HepG2 (cell line): ENCODE measurements around the gene SNX9. TPM values are rescaled to one million over a fixed set of nuclear protein-coding genes. Genes with fewer than 3 reads are reported as not detected.

ENCODE experiments used
- AHR ChIP-seq: IDR thresholded peaks from 2 replicates; pipeline ENCODE4 v1.6.1; 2018; ENCODE audit warnings: missing genetic modification reagents, missing compliant biosample characterization
- ARID2 ChIP-seq: sonication (generic); formaldehyde crosslinking; IDR thresholded peaks from 2 replicates; pipeline ENCODE4 v1.8.1; 2022; ENCODE audit warnings: mild to moderate bottlenecking, missing genetic modification reagents, borderline replicate concordance
- FUBP1 ChIP-seq: sonication (generic); formaldehyde crosslinking; IDR thresholded peaks from 2 replicates; pipeline ENCODE4 v1.5.1; 2020; ENCODE audit warnings: missing genetic modification reagents, mild to moderate bottlenecking, borderline replicate concordance
- HMGA1 ChIP-seq: sonication (generic); formaldehyde crosslinking; conservative IDR thresholded peaks from 2 replicates; pipeline ENCODE4 v1.4.0; 2020; ENCODE audit warnings: missing genetic modification reagents
- MYPOP ChIP-seq: sonication (generic); formaldehyde crosslinking; IDR thresholded peaks from 2 replicates; pipeline ENCODE4 v1.8.1; 2023; ENCODE audit warnings: mild to moderate bottlenecking, moderate library complexity, missing genetic modification reagents
- NCOR1 ChIP-seq: fragments of 200-600 bp; sonication (generic); IDR thresholded peaks from 2 replicates; pipeline ENCODE4 v1.7.0; 2017; ENCODE audit warnings: antibody characterized with exemption, low read length, borderline replicate concordance
- NFYB ChIP-seq: sonication (generic); formaldehyde crosslinking; IDR thresholded peaks from 2 replicates; pipeline ENCODE4 v1.4.0; 2020; ENCODE audit warnings: missing genetic modification reagents
- PAXIP1 ChIP-seq: sonication (generic); formaldehyde crosslinking; conservative IDR thresholded peaks from 2 replicates; pipeline ENCODE4 v1.4.0; 2020; ENCODE audit warnings: mild to moderate bottlenecking, missing genetic modification reagents, moderate library complexity
- RFX3 ChIP-seq: IDR thresholded peaks from 2 replicates; pipeline ENCODE4 v1.6.1; 2016; ENCODE audit warnings: missing biosample characterization, missing genetic modification reagents
- SALL1 ChIP-seq: sonication (generic); formaldehyde crosslinking; IDR thresholded peaks from 2 replicates; pipeline ENCODE4 v1.8.0; 2022; ENCODE audit warnings: mild to moderate bottlenecking, missing genetic modification reagents
- SCMH1 ChIP-seq: sonication (generic); formaldehyde crosslinking; IDR thresholded peaks from 2 replicates; pipeline ENCODE4 v1.9.0; 2021; ENCODE audit warnings: missing genetic modification reagents, mild to moderate bottlenecking, borderline replicate concordance
- SIX1 ChIP-seq: sonication (generic); formaldehyde crosslinking; IDR thresholded peaks from 2 replicates; pipeline ENCODE4 v1.4.0; 2020; ENCODE audit warnings: missing genetic modification reagents, borderline replicate concordance
- SOX6 ChIP-seq, 2 experiments: fragments of 450-650 bp in 1 of 2; sonication (generic) in 1 of 2; formaldehyde crosslinking in 1 of 2; IDR thresholded peaks; 2 replicates each; pipeline versions ENCODE4 v1.4.0 to v1.6.1; 2017 to 2020; ENCODE audit warnings: antibody characterized with exemption in 1 of 2, mild to moderate bottlenecking in 1 of 2, missing genetic modification reagents in 1 of 2
- ZNF12 ChIP-seq: sonication (generic); formaldehyde crosslinking; IDR thresholded peaks from 2 replicates; pipeline ENCODE4 v1.5.0; 2020; ENCODE audit warnings: missing genetic modification reagents
- ZNF30 ChIP-seq: sonication (generic); formaldehyde crosslinking; IDR thresholded peaks from 2 replicates; pipeline ENCODE4 v1.5.0; 2020; ENCODE audit warnings: mild to moderate bottlenecking, missing genetic modification reagents
- ZNF543 ChIP-seq: sonication (generic); formaldehyde crosslinking; IDR thresholded peaks from 2 replicates; pipeline ENCODE4 v1.4.0; 2020; ENCODE audit warnings: mild to moderate bottlenecking, missing genetic modification reagents
- ZNF652 ChIP-seq: IDR thresholded peaks from 2 replicates; pipeline ENCODE4 v1.6.1; 2016; ENCODE audit warnings: low read depth, borderline replicate concordance
- ZNF788 ChIP-seq: sonication (generic); formaldehyde crosslinking; IDR thresholded peaks from 2 replicates; pipeline ENCODE4 v1.5.0; 2020; ENCODE audit warnings: mild to moderate bottlenecking, missing genetic modification reagents, borderline replicate concordance
- polyA plus RNA-seq, 8 experiments: library from polyadenylated mRNA; depleted of rRNA in 3 of 8; stranded (reverse) in 7 of 8; unstranded in 1 of 8; fragments of >200 nt; fragmentation: Illumina TruSeq in 4 of 8; extraction: Trizol in 4 of 8; gene quantifications; 2 replicates each; pipeline versions ENCODE4 v1.2.1 to v1.2.3, GENCODE V29; 2011 to 2016; ENCODE audit warnings: low read depth in 4 of 8, missing spikeins in 1 of 8, mixed read lengths in 1 of 8; ENCODE audit not compliant: insufficient read depth in 1 of 8
- total RNA-seq, 5 experiments: library from RNA; depleted of rRNA; stranded (reverse); fragments of >200 nt; fragmentation: Illumina TruSeq; extraction: Trizol; gene quantifications; 2 replicates each; pipeline ENCODE4 v1.2.3, GENCODE V29; 2016; ENCODE audit warnings: low read depth in 1 of 5
- TF ChIP-seq, protein P1 (sequence below): sonication (generic); formaldehyde crosslinking; IDR thresholded peaks from 2 replicates; pipeline ENCODE4 v1.5.1; 2020; ENCODE audit warnings: missing genetic modification reagents, mild to moderate bottlenecking, borderline replicate concordance

SNX9 gene
- total and polyA plus RNA-seq, 2 of the 13 experiments (the other 11 are each of a cell fraction or from before 2014, with no cell fraction given), result 21.9 to 36.0 TPM

DNA sequence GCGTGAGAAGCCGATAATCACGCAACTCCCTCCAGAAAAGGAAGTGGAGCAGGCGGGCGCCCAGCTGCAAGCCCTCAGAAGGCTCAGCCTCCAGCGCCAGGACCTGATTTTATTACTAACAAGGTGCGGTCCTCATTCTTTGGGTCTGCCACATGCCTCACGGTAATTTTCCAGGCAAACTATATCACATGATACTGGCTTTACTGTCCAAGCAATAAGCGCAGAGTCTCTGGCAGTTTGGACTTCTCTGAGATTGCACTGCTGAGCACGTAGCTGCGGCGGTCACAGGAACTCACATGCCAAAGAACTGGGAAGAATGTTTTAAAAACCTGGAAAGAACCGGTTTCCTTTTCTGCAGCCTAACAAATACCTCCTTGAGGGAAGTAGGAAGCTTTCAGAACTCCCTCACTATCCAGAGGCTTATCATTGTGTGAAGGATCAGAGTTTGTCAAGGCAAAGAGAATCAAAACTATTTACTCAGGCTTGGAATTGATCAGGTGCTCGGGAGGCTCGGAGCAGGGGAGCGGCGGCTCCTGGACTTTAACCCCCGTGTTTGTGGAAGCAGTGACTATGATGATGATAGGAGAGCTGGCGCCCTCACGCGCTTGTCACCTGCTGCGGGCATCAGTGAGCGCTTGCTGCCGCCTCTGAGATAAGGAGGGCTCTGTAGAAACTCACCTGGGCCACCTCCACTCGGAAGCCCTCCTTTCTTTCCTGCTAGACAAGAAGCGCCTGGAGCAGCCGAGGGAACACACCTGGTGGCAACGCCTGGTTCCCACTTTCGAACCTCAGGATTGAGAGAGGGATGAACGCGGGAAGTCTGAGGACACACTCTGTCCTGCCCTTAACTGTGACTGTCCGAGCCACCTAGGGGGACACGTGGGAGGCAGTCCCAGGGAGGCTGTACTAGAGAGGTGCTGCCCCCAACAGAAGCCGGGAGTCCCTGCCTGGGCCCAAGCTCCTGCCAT lies 131.4 kb downstream of the SNX9 start (continued):
- TF ChIP-seq ARID2, result no peak
- TF ChIP-seq ZNF12 (CRISPR knock-in tag), result peak; percentile 67; the same call in 1 of the 2 replicates
- peak; percentile 8; the same call in 1 of the 2 replicates for TF ChIP-seq ZNF652 (CRISPR knock-in tag)
- peak; percentile 55; the same call in 1 of the 2 replicates for TF ChIP-seq MYPOP (CRISPR knock-in tag)
- peak; percentile 90 for TF ChIP-seq ZNF543
- TF ChIP-seq RFX3 (CRISPR knock-in tag), result no peak
- peak; percentile 97 for TF ChIP-seq SALL1
- TF ChIP-seq FUBP1 (CRISPR knock-in tag), result no peak
- TF ChIP-seq, protein P1, sequence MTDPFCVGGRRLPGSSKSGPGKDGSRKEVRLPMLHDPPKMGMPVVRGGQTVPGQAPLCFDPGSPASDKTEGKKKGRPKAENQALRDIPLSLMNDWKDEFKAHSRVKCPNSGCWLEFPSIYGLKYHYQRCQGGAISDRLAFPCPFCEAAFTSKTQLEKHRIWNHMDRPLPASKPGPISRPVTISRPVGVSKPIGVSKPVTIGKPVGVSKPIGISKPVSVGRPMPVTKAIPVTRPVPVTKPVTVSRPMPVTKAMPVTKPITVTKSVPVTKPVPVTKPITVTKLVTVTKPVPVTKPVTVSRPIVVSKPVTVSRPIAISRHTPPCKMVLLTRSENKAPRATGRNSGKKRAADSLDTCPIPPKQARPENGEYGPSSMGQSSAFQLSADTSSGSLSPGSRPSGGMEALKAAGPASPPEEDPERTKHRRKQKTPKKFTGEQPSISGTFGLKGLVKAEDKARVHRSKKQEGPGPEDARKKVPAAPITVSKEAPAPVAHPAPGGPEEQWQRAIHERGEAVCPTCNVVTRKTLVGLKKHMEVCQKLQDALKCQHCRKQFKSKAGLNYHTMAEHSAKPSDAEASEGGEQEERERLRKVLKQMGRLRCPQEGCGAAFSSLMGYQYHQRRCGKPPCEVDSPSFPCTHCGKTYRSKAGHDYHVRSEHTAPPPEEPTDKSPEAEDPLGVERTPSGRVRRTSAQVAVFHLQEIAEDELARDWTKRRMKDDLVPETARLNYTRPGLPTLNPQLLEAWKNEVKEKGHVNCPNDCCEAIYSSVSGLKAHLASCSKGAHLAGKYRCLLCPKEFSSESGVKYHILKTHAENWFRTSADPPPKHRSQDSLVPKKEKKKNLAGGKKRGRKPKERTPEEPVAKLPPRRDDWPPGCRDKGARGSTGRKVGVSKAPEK (CRISPR knock-in tag), result 0 out of 2 replicates have a peak, but pooled peaks have one; percentile 62
- no peak for TF ChIP-seq HMGA1 (CRISPR knock-in tag)
- TF ChIP-seq ZNF30 (CRISPR knock-in tag), result peak; percentile 43; the same call in 1 of the 2 replicates
- no peak for TF ChIP-seq NFYB (CRISPR knock-in tag)
- no peak for TF ChIP-seq SOX6 (IDR thresholded peaks at IDR 0.05)
- peak; percentile 93 for TF ChIP-seq SOX6 (CRISPR knock-in tag; IDR thresholded peaks at IDR 0.05)
- no peak for TF ChIP-seq SCMH1 (CRISPR knock-in tag)
- no peak for TF ChIP-seq SIX1 (CRISPR knock-in tag)
- TF ChIP-seq AHR (CRISPR knock-in tag), result no peak
- TF ChIP-seq PAXIP1, result peak; percentile 98
- TF ChIP-seq NCOR1, result peak; percentile 91
- peak; percentile 68; the same call in 1 of the 2 replicates for TF ChIP-seq ZNF788
